A549 (cell line): ENCODE data around the gene TAL1. TPM values are rescaled to one million over a fixed set of nuclear protein-coding genes. Genes with fewer than 3 reads are reported as not detected.

Experiments
- ATAC-seq, 2 experiments: fragments of 200-7000 bp in 1 of 2; fragments of >200 bp in 1 of 2; cut with Nextera tagmentation in 1 of 2; cut with Tn5 transposase in 1 of 2; 3 replicates each; pipeline versions ENCODE4 v1.8.0 to v1.9.1; 2018 to 2020; ENCODE audit warnings: mild to moderate bottlenecking in 1 of 2, moderate library complexity in 1 of 2
- CTCF ChIA-PET: fragments of 300-600 bp; sonication (Branson Sonifier 250); formaldehyde crosslinking; extraction: SDS; loops from one replicate; lab custom pipeline; 2021; ENCODE audit warnings: antibody characterized with exemption, inconsistent platforms; lab: Yijun Ruan, JAX
- POLR2A ChIA-PET: fragments of 350-600 bp; formaldehyde crosslinking; extraction: SDS; loops from one replicate; lab custom pipeline; 2021; ENCODE audit warnings: antibody characterized with exemption, inconsistent platforms; lab: Yijun Ruan, JAX
- DNase-seq, 2 experiments: peaks; one replicate each; pipeline versions ENCODE4 v3.0.0 to v3.0.0-alpha.2; 2011 to 2016; ENCODE audit warnings: low read depth in 1 of 2, low spot score in 1 of 2
- FAIRE-seq: peaks from 2 replicates; lab custom pipeline; 2011; peaks lifted over from hg19 to GRCh38; lab: Jason Lieb, UNC
- H3K27ac ChIP-seq, 2 experiments: fragments of >200 bp; sonication (Bioruptor Twin); formaldehyde crosslinking; 3 replicates each; pipeline ENCODE4 v1.5.1; 2016 to 2017
- H3K4me1 ChIP-seq: fragments of >200 bp; sonication (Bioruptor Twin); formaldehyde crosslinking; 3 replicates; pipeline ENCODE4 v1.6.1; 2016
- H3K4me2 ChIP-seq: fragments of >200 bp; sonication (Bioruptor Twin); formaldehyde crosslinking; 3 replicates; pipeline ENCODE4 v1.6.1; 2016
- H3K4me3 ChIP-seq: fragments of >200 bp; sonication (Bioruptor Twin); formaldehyde crosslinking; 3 replicates; pipeline ENCODE4 v1.5.1; 2016
- H3K9me3 ChIP-seq: fragments of >200 bp; sonication (Bioruptor Twin); formaldehyde crosslinking; 3 replicates; pipeline ENCODE4 v1.6.1; 2016
- BCL3 ChIP-seq: fragments of >200 bp; sonication (Bioruptor Twin); formaldehyde crosslinking; IDR thresholded peaks from 3 replicates; pipeline ENCODE4 v1.6.1; 2016
- CBX2 ChIP-seq: fragments of 200-600 bp; sonication (generic); IDR thresholded peaks from 2 replicates; pipeline ENCODE4 v1.6.1; 2016; ENCODE audit warnings: low read depth, mild to moderate bottlenecking, borderline replicate concordance
- CBX8 ChIP-seq: fragments of 200-600 bp; sonication (generic); IDR thresholded peaks from 2 replicates; pipeline ENCODE4 v1.6.1; 2016
- CHD2 ChIP-seq: fragments of 150-350 bp; IDR thresholded peaks from 2 replicates; pipeline ENCODE4 v1.6.1; 2014; ENCODE audit warnings: low read length; ENCODE audit not compliant: partially characterized antibody
- CHD4 ChIP-seq: fragments of 200-600 bp; sonication (generic); IDR thresholded peaks from 2 replicates; pipeline ENCODE4 v1.6.1; 2016; ENCODE audit warnings: antibody characterized with exemption, mild to moderate bottlenecking, borderline replicate concordance
- E2F6 ChIP-seq: IDR thresholded peaks from 2 replicates; pipeline ENCODE4 v1.6.1; 2012; ENCODE audit warnings: low read depth, borderline replicate concordance
- EHMT2 ChIP-seq: fragments of 200-600 bp; sonication (generic); IDR thresholded peaks from 2 replicates; pipeline ENCODE4 v1.6.1; 2016; ENCODE audit warnings: antibody characterized with exemption, low read depth, mild to moderate bottlenecking, moderate library complexity
- ELK1 ChIP-seq: fragments of 150-350 bp; IDR thresholded peaks from 2 replicates; pipeline ENCODE4 v1.6.1; 2014; ENCODE audit warnings: low read depth, mild to moderate bottlenecking, low read length
- FOXS1 ChIP-seq: fragments of 250-450 bp; sonication (Bioruptor Pico); IDR thresholded peaks from 2 replicates; pipeline ENCODE4 v1.5.0; 2020; ENCODE audit warnings: mild to moderate bottlenecking, moderate library complexity
- HDAC2 ChIP-seq: fragments of 200-600 bp; sonication (generic); IDR thresholded peaks from 2 replicates; pipeline ENCODE4 v1.6.1; 2016
- HES2 ChIP-seq: fragments of >200 bp; sonication (Bioruptor Twin); formaldehyde crosslinking; IDR thresholded peaks from 2 replicates; pipeline ENCODE4 v1.6.1; 2016
- HEYL ChIP-seq: fragments of 250-450 bp; sonication (Bioruptor Pico); IDR thresholded peaks from 2 replicates; pipeline ENCODE4 v1.8.0; 2021; ENCODE audit warnings: mild to moderate bottlenecking, moderate library complexity
- JUNB ChIP-seq: fragments of >200 bp; sonication (Bioruptor Twin); formaldehyde crosslinking; IDR thresholded peaks from 2 replicates; pipeline ENCODE4 v1.6.1; 2016
- NPAS2 ChIP-seq: fragments of 250-450 bp; sonication (Bioruptor Pico); IDR thresholded peaks from 2 replicates; pipeline ENCODE4 v1.8.0; 2022; ENCODE audit warnings: mild to moderate bottlenecking, moderate library complexity, borderline replicate concordance
- PBX3 ChIP-seq: IDR thresholded peaks from 2 replicates; pipeline ENCODE4 v1.6.1; 2012
- POLR2A ChIP-seq: IDR thresholded peaks from 2 replicates; pipeline ENCODE4 v1.6.1; 2012; ENCODE audit warnings: mild to moderate bottlenecking, low read length
- POLR2AphosphoS2 ChIP-seq: conservative IDR thresholded peaks from 2 replicates; pipeline ENCODE4 v1.6.1; 2012; ENCODE audit warnings: low read length, improper control_type of control experiment, inconsistent platforms
- REST ChIP-seq: fragments of 200-600 bp; sonication (generic); IDR thresholded peaks from 2 replicates; pipeline ENCODE4 v1.6.1; 2016; ENCODE audit warnings: antibody characterized with exemption, mild to moderate bottlenecking, moderate library complexity
- USF2 ChIP-seq: fragments of 450-650 bp; IDR thresholded peaks from 2 replicates; pipeline ENCODE4 v1.6.1; 2014; ENCODE audit warnings: antibody characterized with exemption
- WGBS: methylation state at CpG from one replicate; pipeline ENCODE4 v1.1.6; 2017; ENCODE audit errors: missing lambda C conversion rate; 5-methylcytosine and 5-hydroxymethylcytosine counted together
- polyA plus RNA-seq, 4 experiments: library from polyadenylated mRNA; depleted of rRNA in 3 of 4; stranded (reverse); fragments of >200 nt; fragmentation: RNase III in 1 of 4; extraction: RNeasy Plus Mini Kit Qiagen cat#74134 plus additional on column Dnase treatment in 1 of 4; gene quantifications; 2 replicates in 3 of 4; 3 replicates in 1 of 4; pipeline ENCODE4 v1.2.3, GENCODE V29; 2011 to 2017

Gene TAL1
- polyA plus RNA-seq, 2 of the 4 experiments (the other 2 are of a cell fraction) = not detected

GRCh38 chr1:47201179-47201578 is 30.8 kb downstream of the TAL1 start:
- FAIRE-seq (no peak), ATAC-seq (no peak)
- 52% methylated on average over 4 of the region's 4 CpGs for WGBS
- H3K4me2 ChIP-seq = no peak overlapping the region
- no peak overlapping the region for H3K4me3 ChIP-seq
- CTCF ChIA-PET = interaction anchor here (0.9 to 2.9 kb wide), 4 partner anchors 8 to 62 kb away, joined by 3 to 13 read pairs (median 12); no protein-coding TSS in a partner anchor
- no peak for TF ChIP-seq BCL3
- TF ChIP-seq USF2 = no peak
- no peak for TF ChIP-seq CBX8
- no peak for TF ChIP-seq CHD4
- TF ChIP-seq NPAS2 = no peak
- TF ChIP-seq POLR2A = no peak
- no peak for TF ChIP-seq PBX3
- no peak for TF ChIP-seq POLR2AphosphoS2
- no peak for TF ChIP-seq ELK1
- TF ChIP-seq CHD2 = no peak
- TF ChIP-seq, all 56 proteins: peak for 0
- Histone ChIP-seq H3K9me3 (0 out of 3 replicates have a peak, but pooled peaks cover 4% of the 10 kb centered on the region), H3K27ac (no peak overlapping the region), H3K4me1 (no peaks in the 10 kb centered on the region; the same call in 2 of the 3 replicates)
- POLR2A ChIA-PET = no interaction called here
- DNase-seq = no peak

GRCh38 chr1:47198214-47198613 is 33.8 kb downstream of the TAL1 start:
- DNase-seq = no peak
- no peak overlapping the region for H3K4me3 ChIP-seq
- FAIRE-seq = no peak
- WGBS = 78% methylated on average over 4 of the region's 4 CpGs
- H3K4me2 ChIP-seq = no peak overlapping the region
- no peak overlapping the region for H3K27ac ChIP-seq
- ChIA-PET POLR2A (no interaction called here), CTCF (interaction anchor here (1.1 kb wide), 1 partner anchor 65 kb away, joined by 3 read pairs; no protein-coding TSS in a partner anchor)
- TF ChIP-seq HDAC2 (no peak), CBX2 (no peak), HES2 (no peak), EHMT2 (no peak), PBX3 (no peak)
- H3K9me3 ChIP-seq = 0 out of 3 replicates have a peak, but pooled peaks cover 4% of the 10 kb centered on the region
- no peak for ATAC-seq
- H3K4me1 ChIP-seq = peaks cover under 1% of the 10 kb centered on the region; the same call in 2 of the 3 replicates

- Histone ChIP-seq H3K4me1 (peaks cover 16% of the 10 kb centered on the region), H3K4me3 (no peak overlapping the region), H3K9me3 (no peaks in the 10 kb centered on the region), H3K4me2 (no peak overlapping the region), H3K27ac (no peak overlapping the region)
- POLR2A ChIA-PET = no interaction called here
- CTCF ChIA-PET = interaction anchor here (0.9 to 10.5 kb wide), 2 partner anchors 9 to 19 kb away, joined by 3 to 142 read pairs; no protein-coding TSS in a partner anchor
- WGBS = 50% methylated on average over 2 of the region's 3 CpGs
- no peak for FAIRE-seq
- no peak for ATAC-seq
- DNase-seq = no peak
- TF ChIP-seq REST (no peak), BCL3 (no peak), E2F6 (no peak), USF2 (no peak), JUNB (no peak), HEYL (CRISPR knock-in tag) (no peak), POLR2AphosphoS2 (no peak), FOXS1 (CRISPR knock-in tag) (no peak)
Observed at GRCh38 chr1:47196622-47197021, 35.4 kb downstream of the TAL1 start.
